Ovary (tissue), 3 donors: ENCODE results near the gene PDE8A.

Experiments used
- CTCF ChIP-seq, 3 donors: fragments of 450-650 bp in 2 of 3; fragments of 200-600 bp in 1 of 3; IDR thresholded peaks; one replicate each; pipeline versions ENCODE4 v1.5.1 to v1.8.0; 2016 to 2022; ENCODE audit warnings: antibody characterized with exemption in 3 of 3, mild to moderate bottlenecking in 1 of 3
- EP300 ChIP-seq: sonication (generic); formaldehyde crosslinking; IDR thresholded peaks from one replicate; pipeline ENCODE4 v1.6.1; 2017; ENCODE audit warnings: antibody characterized with exemption
- POLR2A ChIP-seq: fragments of 450-650 bp; IDR thresholded peaks from one replicate; pipeline ENCODE4 v1.6.1; 2017; ENCODE audit warnings: antibody characterized with exemption, mild to moderate bottlenecking, moderate library complexity
- donor health status: DM: no; HTN: no; CAD: no.

DNA sequence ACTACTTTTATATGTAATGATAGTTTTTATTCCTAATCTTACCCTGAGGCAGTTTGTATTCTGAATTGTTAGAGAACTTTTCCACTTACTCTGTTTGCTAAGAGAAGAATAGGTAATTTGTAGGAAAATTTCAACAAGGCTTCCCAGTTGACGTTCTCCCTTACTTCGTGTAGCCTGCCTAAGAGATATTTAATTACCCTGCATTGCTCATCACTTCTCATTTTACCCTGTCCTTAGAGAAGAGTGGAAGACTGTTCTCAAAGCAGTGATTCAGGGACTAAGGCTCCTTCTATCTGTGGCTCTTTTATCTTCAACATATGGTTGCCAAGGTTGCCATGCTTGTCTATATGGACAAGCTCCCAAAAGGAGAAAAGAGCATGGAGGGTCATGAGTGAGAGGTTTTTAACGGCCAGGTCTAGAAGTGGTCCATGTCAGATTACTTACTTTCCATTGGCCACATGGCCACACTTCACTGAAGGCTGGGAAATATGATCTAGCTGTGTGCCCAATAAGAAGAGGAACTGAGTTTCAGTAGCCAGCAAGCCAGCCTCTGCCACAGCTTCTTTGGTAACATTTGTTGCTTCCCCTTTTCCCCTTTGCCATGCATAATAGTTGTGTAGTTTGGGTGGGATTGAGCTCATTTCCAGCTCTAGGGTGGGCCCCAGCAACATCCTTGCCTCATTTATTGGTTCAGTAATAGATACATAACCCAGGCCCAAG, 22.1 kb downstream of the PDE8A start:
- no peak for TF ChIP-seq CTCF (IDR thresholded peaks at IDR 0.05)
- no peak for TF ChIP-seq POLR2A
- TF ChIP-seq EP300, result no peak
